Measurements from ENCODE around the gene CCR7. TPM values are rescaled to one million over a fixed set of nuclear protein-coding genes. Genes with fewer than 3 reads are reported as not detected.

The CCR7 gene, protein sequence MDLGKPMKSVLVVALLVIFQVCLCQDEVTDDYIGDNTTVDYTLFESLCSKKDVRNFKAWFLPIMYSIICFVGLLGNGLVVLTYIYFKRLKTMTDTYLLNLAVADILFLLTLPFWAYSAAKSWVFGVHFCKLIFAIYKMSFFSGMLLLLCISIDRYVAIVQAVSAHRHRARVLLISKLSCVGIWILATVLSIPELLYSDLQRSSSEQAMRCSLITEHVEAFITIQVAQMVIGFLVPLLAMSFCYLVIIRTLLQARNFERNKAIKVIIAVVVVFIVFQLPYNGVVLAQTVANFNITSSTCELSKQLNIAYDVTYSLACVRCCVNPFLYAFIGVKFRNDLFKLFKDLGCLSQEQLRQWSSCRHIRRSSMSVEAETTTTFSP
- total RNA-seq: 1.1 TPM
- long read RNA-seq, partial matches to known transcripts: 0 of 3 reads
- long read RNA-seq, other reads (novel, unspliced or antisense): 0 of 3 reads

DNA sequence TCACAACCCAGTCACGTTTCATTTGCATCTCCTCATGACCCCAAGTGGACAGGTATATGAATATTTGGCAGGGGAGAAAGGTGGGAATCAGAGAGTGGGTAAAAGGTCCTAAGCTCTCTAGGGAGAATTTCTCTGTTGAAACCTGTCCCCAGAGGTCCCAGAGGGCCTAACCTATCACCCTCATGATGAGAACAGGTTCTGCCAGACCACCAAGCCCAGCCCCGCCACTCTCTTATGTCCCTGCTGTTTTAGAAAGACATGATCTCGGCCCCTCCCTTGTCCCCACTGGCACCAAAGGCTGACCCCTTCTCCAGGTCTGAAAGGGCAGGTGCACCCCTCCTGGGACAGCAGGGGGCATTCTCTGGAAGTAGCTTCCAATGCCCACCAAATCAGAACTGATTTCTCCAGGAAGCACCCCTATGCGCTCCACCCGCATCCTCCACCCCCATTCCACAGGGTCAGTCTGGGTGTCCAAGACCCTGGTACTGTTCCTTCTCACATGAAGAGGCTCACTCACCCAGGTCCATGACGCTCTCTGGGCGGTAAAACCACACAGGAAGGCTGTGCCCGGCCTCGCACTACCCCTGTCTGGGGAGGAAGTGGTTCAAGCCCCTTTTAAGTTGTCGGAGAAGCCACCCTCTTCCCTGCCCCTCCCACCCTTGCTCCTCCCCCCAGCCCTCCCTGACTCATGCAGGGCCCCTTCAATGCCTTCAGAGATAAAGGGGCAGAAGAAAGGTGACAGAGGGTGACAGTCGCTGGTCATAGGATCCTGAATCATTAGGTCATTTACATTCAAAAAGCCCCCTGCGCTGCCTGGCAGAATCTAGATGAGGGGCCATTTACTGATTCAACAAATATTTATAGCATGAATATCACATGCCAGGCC, at the start of gene CCR7:
TSS of gene CCR7 (minus strand) at position 590 of the 886 bp plus-strand sequence. CDS start at position 527, 63 bp downstream.
- ATAC-seq: no peak
- Histone ChIP-seq H3K36me3 (no peaks in the 10 kb centered on the region), H3K27me3 (no peaks in the 10 kb centered on the region), H3K4me1 (peaks cover 6% of the 10 kb centered on the region), H3K9me3 (no peaks in the 10 kb centered on the region), H3K4me3 (peak within 1 kb of the TSS; percentile 0), H3K27ac (no peak within 1 kb of the TSS)
- TF ChIP-seq, protein P1, sequence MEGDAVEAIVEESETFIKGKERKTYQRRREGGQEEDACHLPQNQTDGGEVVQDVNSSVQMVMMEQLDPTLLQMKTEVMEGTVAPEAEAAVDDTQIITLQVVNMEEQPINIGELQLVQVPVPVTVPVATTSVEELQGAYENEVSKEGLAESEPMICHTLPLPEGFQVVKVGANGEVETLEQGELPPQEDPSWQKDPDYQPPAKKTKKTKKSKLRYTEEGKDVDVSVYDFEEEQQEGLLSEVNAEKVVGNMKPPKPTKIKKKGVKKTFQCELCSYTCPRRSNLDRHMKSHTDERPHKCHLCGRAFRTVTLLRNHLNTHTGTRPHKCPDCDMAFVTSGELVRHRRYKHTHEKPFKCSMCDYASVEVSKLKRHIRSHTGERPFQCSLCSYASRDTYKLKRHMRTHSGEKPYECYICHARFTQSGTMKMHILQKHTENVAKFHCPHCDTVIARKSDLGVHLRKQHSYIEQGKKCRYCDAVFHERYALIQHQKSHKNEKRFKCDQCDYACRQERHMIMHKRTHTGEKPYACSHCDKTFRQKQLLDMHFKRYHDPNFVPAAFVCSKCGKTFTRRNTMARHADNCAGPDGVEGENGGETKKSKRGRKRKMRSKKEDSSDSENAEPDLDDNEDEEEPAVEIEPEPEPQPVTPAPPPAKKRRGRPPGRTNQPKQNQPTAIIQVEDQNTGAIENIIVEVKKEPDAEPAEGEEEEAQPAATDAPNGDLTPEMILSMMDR (IDR thresholded peaks at IDR 0.05): no peak
- DNase-seq: peak; percentile 45
- intact Hi-C loops (cut with DNase I): no loop called here

DNA sequence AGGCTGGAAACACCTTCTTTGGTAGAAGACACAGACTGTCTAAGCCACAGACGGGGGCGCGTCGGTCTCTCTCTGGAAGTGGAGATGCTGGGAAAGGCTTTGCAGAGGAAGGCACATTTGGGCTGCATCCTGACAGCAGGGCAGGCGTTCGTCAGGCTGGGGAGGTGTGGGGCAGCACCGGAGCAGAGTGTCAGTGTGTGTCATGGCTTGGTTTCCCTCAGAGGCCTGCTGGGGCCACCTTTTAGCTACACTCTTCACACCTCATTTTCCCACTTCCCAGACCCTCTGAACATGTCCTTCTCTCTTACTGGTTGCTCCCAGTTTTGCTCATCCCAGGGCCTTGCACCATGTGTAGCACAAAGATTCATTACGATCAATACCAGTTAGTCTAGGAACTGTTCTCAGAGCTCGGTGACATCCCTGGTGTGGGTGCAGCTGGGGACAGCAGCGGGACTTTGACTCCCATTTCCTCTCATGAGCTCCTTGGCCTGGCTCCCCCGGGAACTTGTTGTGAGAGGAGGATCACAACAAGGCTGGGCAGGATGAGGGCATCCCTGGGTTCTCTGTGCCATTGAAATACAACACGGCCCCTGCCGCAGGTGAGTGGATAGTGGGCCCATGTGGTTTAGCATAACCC, 49.3 kb upstream of the CCR7 start:
- DNase-seq: no peak
- intact Hi-C loops (cut with DNase I): no loop called here
- TF ChIP-seq, protein P1 (IDR thresholded peaks at IDR 0.05): no peak

DNA sequence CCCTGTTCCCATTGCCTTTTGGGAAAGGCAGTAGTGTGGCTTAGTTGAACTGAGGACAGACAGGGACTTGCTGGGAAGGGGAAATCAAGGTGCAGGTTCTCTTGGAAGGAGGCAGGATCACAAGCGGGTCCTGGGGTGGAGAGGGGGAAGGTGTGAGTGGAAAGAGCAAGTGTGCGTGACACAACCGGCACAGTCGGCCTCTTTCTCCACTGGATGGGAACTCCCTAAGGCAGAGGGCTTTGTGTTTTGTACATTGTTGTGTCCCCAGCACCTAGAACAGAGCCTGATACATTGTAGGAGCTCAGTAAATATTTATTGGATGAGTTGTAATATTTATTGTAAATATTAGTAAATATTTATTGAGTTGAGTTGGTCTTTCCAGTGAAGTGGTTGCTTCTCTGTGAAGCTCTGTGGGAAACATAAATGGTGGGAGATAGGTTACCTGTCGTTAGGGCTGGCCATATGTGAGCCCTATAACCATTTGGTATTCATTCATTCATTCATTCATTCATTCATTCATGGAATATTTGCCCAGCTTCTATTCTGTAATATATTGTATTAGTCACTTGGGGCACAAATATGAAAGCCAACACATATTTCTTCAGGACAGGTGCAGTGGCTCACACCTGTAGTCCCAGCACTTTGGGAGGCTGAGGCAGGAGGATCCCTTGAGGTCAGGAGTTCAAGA, 48.3 kb upstream of the CCR7 start:
- Histone ChIP-seq H3K4me1 (no peaks in the 10 kb centered on the region), H3K36me3 (no peaks in the 10 kb centered on the region), H3K27me3 (no peaks in the 10 kb centered on the region), H3K9me3 (no peaks in the 10 kb centered on the region), H3K27ac (no peak overlapping the region), H3K4me3 (no peak overlapping the region)
- DNase-seq (no peak), ATAC-seq (no peak)
- TF ChIP-seq, protein P1 (IDR thresholded peaks at IDR 0.05): no peak
- intact Hi-C loops (cut with DNase I): no loop called here

More for the DNA sequence above, 49.3 kb upstream of the CCR7 start:
- no peaks in the 10 kb centered on the region for H3K36me3 ChIP-seq
- no peaks in the 10 kb centered on the region for H3K9me3 ChIP-seq
- H3K4me1 ChIP-seq: no peaks in the 10 kb centered on the region
- no peaks in the 10 kb centered on the region for H3K27me3 ChIP-seq
- H3K27ac ChIP-seq: no peak overlapping the region
- no peak overlapping the region for H3K4me3 ChIP-seq
- no peak for ATAC-seq

DNA sequence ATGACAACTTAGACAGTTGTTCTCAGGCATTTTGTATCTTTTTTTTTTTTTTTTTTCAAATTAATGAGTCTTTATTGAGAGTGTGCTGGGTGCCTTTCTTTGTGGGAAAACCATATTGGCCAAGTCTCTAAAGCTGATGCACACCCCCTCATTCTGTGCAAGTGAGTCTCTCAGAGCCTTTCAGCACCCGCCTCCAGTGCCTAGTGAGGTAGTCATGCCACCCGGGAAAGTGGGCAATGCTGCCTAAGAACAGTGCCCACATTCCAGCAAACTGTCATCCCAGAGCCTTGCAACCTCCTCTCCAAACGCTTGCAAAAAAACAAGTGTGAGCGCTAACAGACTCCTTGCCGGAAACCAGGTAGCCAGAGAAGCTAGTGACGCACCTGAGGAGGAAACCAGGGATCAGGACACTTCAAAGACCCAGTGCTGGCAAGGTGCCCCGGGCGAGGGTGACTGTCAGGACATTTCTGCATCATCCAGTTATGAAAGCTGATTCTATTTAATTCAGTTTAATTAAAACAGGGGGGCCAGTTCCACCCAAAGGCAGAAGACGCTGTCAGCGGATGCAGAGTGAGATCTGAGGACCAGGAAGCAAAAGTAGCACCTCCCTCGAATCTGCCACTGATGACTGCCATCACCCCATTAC, 47.5 kb upstream of the CCR7 start:
- no peak overlapping the region for H3K4me3 ChIP-seq
- peaks cover 1% of the 10 kb centered on the region for H3K4me1 ChIP-seq
- no peaks in the 10 kb centered on the region for H3K27me3 ChIP-seq
- intact Hi-C loops (cut with DNase I): no loop called here
- H3K27ac ChIP-seq: no peak overlapping the region
- no peaks in the 10 kb centered on the region for H3K9me3 ChIP-seq
- H3K36me3 ChIP-seq: no peaks in the 10 kb centered on the region
- ATAC-seq (no peak), DNase-seq (no peak)
- TF ChIP-seq, protein P1 (IDR thresholded peaks at IDR 0.05): no peak

All from upper lobe of right lung (tissue), 1 donor.